Left ventricle myocardium inferior (tissue), 1 donor: ENCODE measurements around the gene ITGAE. TPM values are rescaled to one million over a fixed set of nuclear protein-coding genes. Genes with fewer than 3 reads are reported as not detected.
A peak's percentile ranks its signal among the peaks of the same experiment; 100 is the strongest.
"Not testable (repeated sequence)": the region's sequence is repeated elsewhere in the genome, so short reads cannot be mapped to it uniquely, and the experiment has no call there.

Experiments used
- DNase-seq: peaks from one replicate; pipeline ENCODE4 v3.0.0-alpha.2; 2020
- H3K27ac ChIP-seq: fragments of 200-600 bp; replicated peaks from 2 replicates; pipeline ENCODE4 v1.8.0; 2021
- H3K27me3 ChIP-seq: fragments of 200-600 bp; 2 replicates; pipeline ENCODE4 v1.8.0; 2021; ENCODE audit warnings: low read depth
- H3K36me3 ChIP-seq: fragments of 200-600 bp; 2 replicates; pipeline ENCODE4 v1.8.0; 2021
- H3K4me1 ChIP-seq: fragments of 200-600 bp; 2 replicates; pipeline ENCODE4 v1.8.0; 2021
- H3K4me3 ChIP-seq: fragments of 200-600 bp; 2 replicates; pipeline ENCODE4 v1.8.0; 2021; ENCODE audit warnings: mild to moderate bottlenecking, moderate library complexity
- H3K9me3 ChIP-seq: fragments of 200-600 bp; replicated peaks from 2 replicates; pipeline ENCODE4 v1.8.0; 2021
- CTCF ChIP-seq: fragments of 200-600 bp; IDR thresholded peaks from 2 replicates; pipeline ENCODE4 v1.8.0; 2021; ENCODE audit warnings: antibody characterized with exemption, mild to moderate bottlenecking, borderline replicate concordance
- intact Hi-C: fragments of 100-400 bp; cut with micrococcal nuclease; formaldehyde crosslinking; loops from one replicate; pipeline ENCODE4 v1.11.0; 2022
- total RNA-seq: library from RNA; stranded (reverse); fragmentation: NEBNext Ultra II Directional; extraction: Animal tissue kit (Norgen Biotek cat#: 25700); gene quantifications from one replicate; pipeline ENCODE4 v1.2.1, GENCODE V29; 2021
- donor health status: DM: no; HTN: yes; CAD: no; lungs with severe emphysema.

The ITGAE gene
- total RNA-seq, 1 donor from 2014 or later = 19.6 TPM

DNA sequence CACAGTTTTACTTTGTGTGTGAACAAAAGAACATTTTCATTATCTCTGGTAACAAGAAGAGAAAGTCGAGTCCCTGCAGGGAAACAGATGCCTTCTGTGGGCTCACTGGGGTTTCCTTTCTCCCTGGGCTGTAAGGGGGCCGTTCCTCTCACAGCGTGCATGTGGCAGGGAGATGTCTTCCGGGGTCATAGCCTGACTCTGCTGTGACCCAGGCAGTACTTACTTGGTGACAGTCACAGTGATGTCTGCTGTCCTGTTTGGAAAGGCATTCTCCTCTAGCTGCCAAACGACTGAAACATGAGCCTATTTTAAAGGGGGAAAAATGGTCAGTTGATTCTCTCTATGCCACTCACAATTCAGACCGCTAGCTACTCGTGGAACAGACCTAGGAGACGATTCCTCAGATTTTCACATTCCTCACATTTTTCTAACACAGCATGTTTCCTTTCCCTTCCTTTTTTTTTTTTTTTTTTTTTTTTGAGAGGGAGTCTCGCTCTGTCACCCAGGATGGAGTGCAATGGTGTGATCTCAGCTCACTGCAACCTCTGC, 70.0 kb downstream of the ITGAE start:
- Histone ChIP-seq H3K27me3 (peaks cover 9% of the 10 kb centered on the region), H3K27ac (no peak overlapping the region), H3K36me3 (no peaks in the 10 kb centered on the region), H3K4me3 (no peak overlapping the region), H3K4me1 (peaks cover 7% of the 10 kb centered on the region), H3K9me3 (no peaks in the 10 kb centered on the region)
- intact Hi-C loops = no loop called here
- TF ChIP-seq CTCF = no peak
- DNase-seq = no peak

DNA sequence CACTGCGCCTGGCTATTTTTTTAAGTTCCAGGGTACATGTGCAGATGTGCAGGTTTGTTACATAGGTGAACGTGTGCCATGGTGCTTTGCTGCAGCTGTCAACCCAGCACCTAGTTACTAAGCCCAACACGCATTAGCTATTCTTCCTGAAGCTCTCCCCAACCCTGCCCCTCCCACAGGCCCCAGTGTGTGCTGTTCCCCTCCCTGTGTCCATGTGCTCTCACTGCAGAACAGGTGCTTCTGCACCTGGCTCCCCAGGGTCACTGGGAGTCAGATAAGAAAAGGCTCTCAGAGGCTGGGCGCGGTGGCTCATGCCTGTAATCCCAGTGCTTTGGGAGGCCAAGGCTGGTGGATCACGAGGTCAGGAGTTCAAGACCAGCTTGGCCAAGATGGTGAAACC, 71.1 kb downstream of the ITGAE start:
- Histone ChIP-seq H3K27me3 (peaks cover 1% of the 10 kb centered on the region), H3K27ac (no peak overlapping the region), H3K36me3 (no peaks in the 10 kb centered on the region), H3K4me1 (peaks cover 7% of the 10 kb centered on the region), H3K4me3 (no peak overlapping the region), H3K9me3 (no peaks in the 10 kb centered on the region)
- no peak for TF ChIP-seq CTCF
- intact Hi-C loops = no loop called here
- DNase-seq = no peak

DNA sequence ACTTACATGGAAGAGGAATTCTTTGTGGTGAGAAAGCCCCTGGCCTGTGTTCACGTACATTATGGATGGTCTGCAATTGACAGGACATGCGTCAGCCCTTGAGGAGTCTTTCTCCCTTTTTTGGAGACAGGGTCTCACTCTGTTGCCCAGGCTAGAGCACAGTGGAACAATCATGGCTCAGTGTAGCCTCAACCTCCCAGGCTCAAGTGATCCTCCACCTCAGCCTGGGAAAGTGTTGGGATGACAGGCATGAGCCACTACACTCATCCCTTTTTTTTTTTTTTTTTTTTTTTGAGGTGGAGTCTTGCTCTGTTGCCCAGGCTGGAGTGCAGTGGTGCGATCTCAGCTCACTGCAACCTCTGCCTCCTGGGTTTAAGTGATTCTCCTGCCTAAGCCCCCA, 72.9 kb downstream of the ITGAE start:
- DNase-seq, intact Hi-C loops, H3K4me3 ChIP-seq, H3K36me3 ChIP-seq, H3K27me3 ChIP-seq, H3K27ac ChIP-seq, H3K9me3 ChIP-seq: not testable (repeated sequence)
- peaks cover 23% of the 10 kb centered on the region for H3K4me1 ChIP-seq

DNA sequence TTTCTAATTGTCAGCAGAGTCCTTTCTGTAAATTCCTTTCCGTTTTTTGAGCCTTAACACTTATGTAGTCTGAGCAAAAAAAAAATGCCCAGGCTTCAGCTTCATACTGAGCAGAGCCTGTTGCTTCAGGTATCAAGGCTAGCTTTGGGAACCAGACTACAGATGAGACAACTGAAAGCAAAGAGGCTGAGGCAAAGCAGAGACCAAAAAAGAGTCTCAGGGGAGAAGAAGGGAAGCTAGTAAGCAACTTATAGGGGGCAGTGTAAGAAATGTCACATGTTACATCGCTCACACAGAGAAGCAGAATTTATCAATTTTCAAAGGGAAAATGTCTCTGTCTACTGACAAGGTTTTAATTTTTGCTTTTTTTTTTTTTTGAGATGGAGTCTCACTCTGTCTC, 73.9 kb downstream of the ITGAE start:
- Histone ChIP-seq H3K4me1 (peaks cover 27% of the 10 kb centered on the region), H3K36me3 (no peaks in the 10 kb centered on the region), H3K4me3 (no peak overlapping the region), H3K27ac (no peak overlapping the region), H3K9me3 (no peaks in the 10 kb centered on the region), H3K27me3 (peaks cover 6% of the 10 kb centered on the region)
- TF ChIP-seq CTCF = no peak
- intact Hi-C loops = no loop called here
- no peak for DNase-seq

DNA sequence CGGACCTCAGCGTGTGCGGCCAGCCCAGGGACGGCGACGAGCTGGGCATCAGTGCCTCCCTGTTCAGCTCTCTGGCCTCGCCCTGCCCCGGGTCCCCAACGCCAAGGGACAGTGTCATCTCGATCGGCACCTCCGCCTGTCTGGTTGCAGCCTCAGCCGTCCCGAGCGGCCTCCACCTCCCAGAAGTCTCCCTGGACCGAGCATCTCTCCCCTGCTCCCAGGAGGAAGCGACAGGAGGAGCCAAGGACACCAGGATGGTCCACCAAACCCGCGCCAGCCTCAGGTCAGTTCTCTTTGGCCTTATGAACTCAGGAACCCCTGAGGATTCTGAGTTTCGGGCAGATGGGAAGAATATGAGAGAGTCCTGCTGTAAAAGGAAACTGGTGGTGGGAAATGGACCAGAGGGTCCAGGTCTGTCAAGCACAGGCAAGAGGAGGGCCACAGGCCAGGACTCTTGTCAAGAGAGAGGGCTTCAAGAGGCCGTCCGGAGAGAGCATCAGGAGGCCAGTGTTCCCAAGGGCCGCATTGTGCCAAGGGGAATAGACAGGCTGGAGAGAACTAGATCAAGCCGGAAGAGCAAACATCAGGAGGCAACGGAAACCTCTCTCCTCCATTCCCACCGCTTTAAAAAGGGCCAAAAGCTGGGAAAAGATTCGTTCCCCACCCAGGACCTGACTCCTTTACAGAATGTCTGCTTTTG, 76.5 kb downstream of the ITGAE start:
- no peak for TF ChIP-seq CTCF
- Histone ChIP-seq H3K4me3 (peak overlapping the region; percentile 89), H3K9me3 (no peaks in the 10 kb centered on the region), H3K36me3 (no peaks in the 10 kb centered on the region), H3K27ac (no peak overlapping the region), H3K27me3 (peaks cover 6% of the 10 kb centered on the region), H3K4me1 (peaks cover 43% of the 10 kb centered on the region)
- no peak for DNase-seq
- intact Hi-C loops = no loop called here
